Activated naive CD4-positive, alpha-beta T cell treated with Interleukin-2 at 50 U/mL for 16 hours (primary cell): ENCODE results near the gene CLDN1.
"Not testable (repeated sequence)": the region's sequence is repeated elsewhere in the genome, so short reads cannot be mapped to it uniquely, and the experiment has no call there.

Experiments
- DNase-seq: peaks from one replicate; pipeline ENCODE4 v3.0.0-alpha.2; 2020

Gene CLDN1

GRCh38 chr3:190289989-190290388 lies 32.3 kb downstream of the CLDN1 start:
- no peak for DNase-seq

- DNase-seq = no peak
Measured at GRCh38 chr3:190288836-190289235, 33.4 kb downstream of the CLDN1 start.

GRCh38 chr3:190286014-190286413 lies 36.2 kb downstream of the CLDN1 start:
- DNase-seq = no peak

GRCh38 chr3:190281308-190282051 lies 40.8 kb downstream of the CLDN1 start:
- no peak for DNase-seq

- DNase-seq = no peak
Measured at GRCh38 chr3:190279690-190280089, 42.6 kb downstream of the CLDN1 start.

GRCh38 chr3:190272747-190273146 lies 49.5 kb downstream of the CLDN1 start:
- no peak for DNase-seq

- DNase-seq = no peak
Measured at GRCh38 chr3:190269101-190269500, 53.1 kb downstream of the CLDN1 start.

- not testable (repeated sequence) for DNase-seq
Measured at GRCh38 chr3:190267464-190267863, 54.8 kb downstream of the CLDN1 start.

- no peak for DNase-seq
Measured at GRCh38 chr3:190266913-190267290, 55.3 kb downstream of the CLDN1 start.

- no peak for DNase-seq
Measured at GRCh38 chr3:190266265-190266912, 55.9 kb downstream of the CLDN1 start.

GRCh38 chr3:190265796-190266195 lies 56.5 kb downstream of the CLDN1 start:
- DNase-seq = no peak

GRCh38 chr3:190265126-190265525 lies 57.1 kb downstream of the CLDN1 start:
- no peak for DNase-seq

GRCh38 chr3:190261740-190262139 lies 60.5 kb downstream of the CLDN1 start:
- no peak for DNase-seq

GRCh38 chr3:190261015-190261414 lies 61.2 kb downstream of the CLDN1 start:
- no peak for DNase-seq

GRCh38 chr3:190260301-190260700 lies 61.9 kb downstream of the CLDN1 start:
- DNase-seq = no peak

- no peak for DNase-seq
Measured at GRCh38 chr3:190258634-190259033, 63.6 kb downstream of the CLDN1 start.
